Muscle of back (tissue), 11 donors: ENCODE data around the gene HBD. TPM values are rescaled to one million over a fixed set of nuclear protein-coding genes. Genes with fewer than 3 reads are reported as not detected.

Experiments
- DNase-seq, 3 donors: peaks; one replicate each; pipeline versions ENCODE4 v3.0.0 to v3.0.0-alpha.2; 2013
- polyA plus RNA-seq, 10 donors: library from polyadenylated mRNA; unstranded; fragments of 120-200 nt; gene quantifications; one replicate each; pipeline ENCODE4 v1.2.1, GENCODE V29; 2013; ENCODE audit not compliant: insufficient read length in 10 of 10

HBD gene
- polyA plus RNA-seq, 10 donors, result 0.25 to 1.9 (median 0.86) TPM; not detected in 3

DNA sequence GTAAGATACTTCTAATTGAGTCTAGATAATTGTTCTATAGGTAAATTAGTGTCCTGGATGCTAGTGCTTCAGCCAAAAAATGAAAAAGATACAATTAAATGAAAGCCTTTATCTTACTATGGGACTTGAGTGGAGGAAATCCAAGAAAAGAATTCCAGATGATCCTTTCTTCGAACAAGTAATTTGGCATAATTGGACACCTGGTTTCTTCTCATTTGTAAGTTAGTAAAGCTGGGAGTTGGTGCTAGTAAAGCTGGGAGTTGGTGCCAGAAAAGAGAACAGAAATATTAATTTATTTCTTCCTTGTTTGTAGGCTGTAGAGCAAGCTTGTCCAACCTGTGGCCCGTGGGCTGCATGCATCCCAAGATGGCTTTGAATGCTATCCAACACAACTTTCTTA is 46.1 kb downstream of the HBD start:
- DNase-seq, result no peak

Other genes with a start within 250 kb of the HBD start
- gene OR51L1, start 239.6 kb downstream of the HBD start, polyA plus RNA-seq, result not detected
- gene OR52J3, start 188.0 kb downstream of the HBD start, polyA plus RNA-seq, result not detected
- gene OR52E2, start 174.9 kb downstream of the HBD start, polyA plus RNA-seq, result not detected
- gene OR52E1, start 164.9 kb downstream of the HBD start, polyA plus RNA-seq, result not detected
- not detected for gene OR52A5, start 96.1 kb downstream of the HBD start, polyA plus RNA-seq
- gene OR52A1, start 79.7 kb downstream of the HBD start, polyA plus RNA-seq, result under 1 TPM in 4 of 10 donors, not detected in 6; 0.03 to 0.05 (median 0.03) TPM
- not detected for gene OR51V1, start 33.8 kb downstream of the HBD start, polyA plus RNA-seq
- 1,000 to 10,000 TPM in 3 of 10 donors, 100 to 1,000 TPM in 7; 173 to 2,168 (median 503) TPM for gene HBB, start 7.4 kb downstream of the HBD start, polyA plus RNA-seq
- 1,000 to 10,000 TPM in 2 of 10 donors, 10 to 100 TPM in 4, 1 to 10 TPM in 4; 3.6 to 4,554 (median 26.1) TPM for gene HBG1, start 15.4 kb upstream of the HBD start, polyA plus RNA-seq
- gene HBG2, start 20.3 kb upstream of the HBD start, polyA plus RNA-seq, result over 10,000 TPM in 4 of 10 donors, 1,000 to 10,000 TPM in 6; 2,782 to 38,425 (median 6,490) TPM
- gene HBE1, start 35.5 kb upstream of the HBD start, polyA plus RNA-seq, result 100 to 1,000 TPM in 1 of 10 donors, 10 to 100 TPM in 6, 1 to 10 TPM in 3; 6.6 to 110 (median 23.6) TPM
- not detected for gene OR51B4, start 67.5 kb upstream of the HBD start, polyA plus RNA-seq
- not detected for gene OR51B2, start 89.8 kb upstream of the HBD start, polyA plus RNA-seq
- gene OR51B5, start 109.0 kb upstream of the HBD start, polyA plus RNA-seq, result under 1 TPM in 1 of 10 donors, not detected in 9; 0.15 TPM
- not detected for gene OR51B6, start 117.0 kb upstream of the HBD start, polyA plus RNA-seq
- gene OR51M1, start 149.3 kb upstream of the HBD start, polyA plus RNA-seq, result not detected
- not detected for gene OR51Q1, start 187.6 kb upstream of the HBD start, polyA plus RNA-seq
- not detected for gene OR51I1, start 207.0 kb upstream of the HBD start, polyA plus RNA-seq
- not detected for gene OR51I2, start 214.8 kb upstream of the HBD start, polyA plus RNA-seq